Activated naive CD4-positive, alpha-beta T cell treated with anti-CD3 and anti-CD28 coated beads for 36 hours (primary cell): Measurements from ENCODE around the gene NF1. TPM values are rescaled to one million over a fixed set of nuclear protein-coding genes. Genes with fewer than 3 reads are reported as not detected.
"Not testable (repeated sequence)": the region's sequence is repeated elsewhere in the genome, so short reads cannot be mapped to it uniquely, and the experiment has no call there.

Source experiments
- CTCF ChIA-PET: fragments of 350-600 bp; sonication (Branson Sonifier 250); formaldehyde crosslinking; loops from one replicate; lab custom pipeline; 2021; ENCODE audit warnings: antibody characterized with exemption; lab: Charles Lee
- DNase-seq: peaks from one replicate; pipeline ENCODE4 v3.0.0-alpha.2; 2020
- H3K27ac Mint-ChIP-seq: one replicate; pipeline ENCODE4 v1.8.0; 2021; ENCODE audit warnings: mild to moderate bottlenecking, mixed read lengths
- H3K27me3 Mint-ChIP-seq: one replicate; pipeline ENCODE4 v1.8.0; 2021; ENCODE audit warnings: low read depth, mixed read lengths
- H3K36me3 Mint-ChIP-seq: one replicate; pipeline ENCODE4 v1.8.0; 2021; ENCODE audit warnings: low read depth, mixed read lengths
- H3K4me1 Mint-ChIP-seq: one replicate; pipeline ENCODE4 v1.8.0; 2021; ENCODE audit warnings: low read depth, mixed read lengths
- H3K4me3 Mint-ChIP-seq: one replicate; pipeline ENCODE4 v1.8.0; 2021; ENCODE audit warnings: mild to moderate bottlenecking, moderate library complexity, mixed read lengths
- H3K9me3 Mint-ChIP-seq: one replicate; pipeline ENCODE4 v1.8.0; 2021; ENCODE audit warnings: mixed read lengths
- intact Hi-C: fragments of 100-400 bp; cut with micrococcal nuclease; formaldehyde crosslinking; loops from one replicate; pipeline ENCODE4 v1.15.1; 2023
- total RNA-seq, 2 experiments: library from RNA; stranded (reverse); gene quantifications; one replicate each; pipeline ENCODE4 v1.2.3, GENCODE V29; 2021

The NF1 gene
- total RNA-seq, 2 experiments from 2014 or later = 19.5 to 22.8 TPM

DNA sequence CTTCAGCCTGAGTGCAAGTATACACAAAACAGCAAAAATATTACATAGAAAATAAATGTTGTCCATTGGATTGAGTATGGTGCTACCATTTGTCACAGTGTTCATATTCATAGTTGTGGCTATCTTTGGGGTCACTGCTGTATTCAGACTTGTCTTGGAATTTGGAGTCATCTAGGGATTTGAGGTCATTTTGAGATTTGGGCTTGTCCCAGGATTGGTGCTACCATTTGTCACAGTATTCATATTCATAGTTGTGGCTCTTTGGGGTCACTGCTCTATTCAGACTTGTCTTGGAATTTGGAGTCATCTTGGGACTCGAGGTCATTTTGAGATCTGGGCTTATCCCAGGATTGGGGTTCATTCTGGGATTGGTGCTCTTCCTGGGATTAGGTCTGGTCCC is 177.5 kb downstream of the NF1 start:
- H3K36me3 Mint-ChIP-seq = peaks cover 11% of the 10 kb centered on the region
- no peaks in the 10 kb centered on the region for H3K27me3 Mint-ChIP-seq
- CTCF ChIA-PET = no interaction called here
- no peak overlapping the region for H3K27ac Mint-ChIP-seq
- intact Hi-C loops = no loop called here
- no peaks in the 10 kb centered on the region for H3K9me3 Mint-ChIP-seq
- H3K4me1 Mint-ChIP-seq = no peaks in the 10 kb centered on the region
- no peak for DNase-seq
- no peak overlapping the region for H3K4me3 Mint-ChIP-seq

DNA sequence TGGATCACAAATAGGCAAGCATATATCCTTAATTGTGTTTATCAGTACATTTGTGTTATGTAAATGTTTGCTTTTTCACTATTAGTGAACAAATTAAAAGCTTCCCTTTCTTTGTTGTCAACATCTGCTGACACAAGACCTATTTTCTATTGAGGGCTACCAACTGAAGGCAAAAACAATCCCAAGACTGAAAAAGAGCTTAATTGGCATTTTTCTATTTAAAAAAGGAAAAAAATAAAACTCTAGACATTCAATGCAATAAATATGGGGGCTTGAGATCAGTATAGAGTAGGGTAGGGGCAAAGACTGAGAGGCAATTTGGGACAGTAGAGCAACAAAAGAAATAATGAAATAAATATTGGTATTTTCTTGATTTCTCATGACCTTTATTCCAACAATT is 178.0 kb downstream of the NF1 start:
- Mint-ChIP-seq H3K9me3 (no peaks in the 10 kb centered on the region), H3K27me3 (no peaks in the 10 kb centered on the region), H3K27ac (no peak overlapping the region), H3K36me3 (peaks cover 8% of the 10 kb centered on the region), H3K4me3 (no peak overlapping the region), H3K4me1 (no peaks in the 10 kb centered on the region)
- CTCF ChIA-PET = no interaction called here
- no peak for DNase-seq
- intact Hi-C loops = no loop called here

DNA sequence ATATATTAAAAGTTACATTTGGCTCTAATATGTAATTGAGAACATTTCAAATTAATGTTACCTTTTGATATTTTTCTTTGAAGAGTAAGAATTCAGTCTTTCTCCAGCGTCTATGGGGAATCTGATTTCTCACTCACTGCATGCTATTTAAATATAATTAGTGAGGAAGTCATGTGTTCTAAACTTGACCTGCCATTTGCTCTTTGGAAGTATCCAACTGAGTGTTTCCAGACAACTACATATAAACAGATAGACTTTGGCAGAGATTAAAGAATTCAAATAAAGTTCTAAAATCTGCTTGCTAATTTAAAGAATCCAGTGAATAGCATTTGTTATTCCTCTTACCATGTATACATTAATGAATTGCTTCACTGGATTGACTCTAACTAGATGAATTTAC is 178.7 kb downstream of the NF1 start:
- Mint-ChIP-seq H3K27ac (no peak overlapping the region), H3K4me3 (no peak overlapping the region), H3K9me3 (no peaks in the 10 kb centered on the region), H3K4me1 (no peaks in the 10 kb centered on the region), H3K36me3 (peaks cover 6% of the 10 kb centered on the region), H3K27me3 (no peaks in the 10 kb centered on the region)
- DNase-seq = no peak
- intact Hi-C loops = no loop called here
- CTCF ChIA-PET = no interaction called here

DNA sequence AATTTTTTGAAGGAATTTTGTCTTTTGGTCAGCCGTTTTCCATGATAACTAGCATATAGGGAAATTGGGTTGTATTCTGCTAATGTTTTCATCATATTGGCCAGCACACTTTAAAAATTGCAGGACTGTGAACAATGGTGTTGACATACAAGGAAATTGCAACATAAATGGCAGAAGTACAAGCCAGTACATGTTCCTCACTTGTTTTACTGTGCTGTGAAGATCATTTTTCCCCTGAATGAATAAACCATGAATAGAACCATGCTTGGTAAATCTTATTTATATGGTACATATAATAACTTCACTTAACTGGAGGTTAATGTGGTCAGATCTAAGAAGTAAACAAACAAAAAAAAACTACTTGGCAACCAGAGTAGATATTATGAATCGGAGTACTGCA is 179.5 kb downstream of the NF1 start:
- CTCF ChIA-PET = interaction anchor here (0.6 kb wide), 1 partner anchor 376 kb away, joined by 3 read pairs; no protein-coding TSS in a partner anchor
- Mint-ChIP-seq H3K27me3 (no peaks in the 10 kb centered on the region), H3K27ac (no peak overlapping the region)

DNA sequence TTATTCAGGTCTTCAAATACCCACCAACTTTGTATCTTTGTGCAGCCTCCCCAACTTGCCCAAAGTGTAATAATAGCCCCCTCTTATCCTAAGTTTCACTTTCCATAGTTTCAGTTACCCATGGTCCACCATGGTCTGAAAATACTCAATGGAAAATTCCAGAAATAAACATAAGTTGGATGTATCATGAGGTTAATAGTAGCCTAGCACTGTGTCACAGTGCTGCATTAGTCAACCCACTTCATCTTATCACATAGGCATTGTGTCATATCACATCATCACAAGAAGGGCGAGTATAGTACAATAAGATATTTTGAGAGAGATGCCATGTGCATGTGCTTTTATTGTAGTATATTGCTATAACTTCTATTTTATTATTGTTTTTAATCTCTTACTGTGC is 180.3 kb downstream of the NF1 start:
- CTCF ChIA-PET = no interaction called here
- no peaks in the 10 kb centered on the region for H3K27me3 Mint-ChIP-seq
- intact Hi-C loops = no loop called here
- peaks cover 2% of the 10 kb centered on the region for H3K36me3 Mint-ChIP-seq
- no peak overlapping the region for H3K27ac Mint-ChIP-seq
- no peaks in the 10 kb centered on the region for H3K4me1 Mint-ChIP-seq
- DNase-seq = no peak
- no peaks in the 10 kb centered on the region for H3K9me3 Mint-ChIP-seq
- H3K4me3 Mint-ChIP-seq = no peak overlapping the region

More for the DNA sequence above, 179.5 kb downstream of the NF1 start:
- intact Hi-C loops = no loop called here
- DNase-seq = no peak
- no peaks in the 10 kb centered on the region for H3K9me3 Mint-ChIP-seq
- H3K4me3 Mint-ChIP-seq = no peak overlapping the region
- peaks cover 6% of the 10 kb centered on the region for H3K36me3 Mint-ChIP-seq
- no peaks in the 10 kb centered on the region for H3K4me1 Mint-ChIP-seq

DNA sequence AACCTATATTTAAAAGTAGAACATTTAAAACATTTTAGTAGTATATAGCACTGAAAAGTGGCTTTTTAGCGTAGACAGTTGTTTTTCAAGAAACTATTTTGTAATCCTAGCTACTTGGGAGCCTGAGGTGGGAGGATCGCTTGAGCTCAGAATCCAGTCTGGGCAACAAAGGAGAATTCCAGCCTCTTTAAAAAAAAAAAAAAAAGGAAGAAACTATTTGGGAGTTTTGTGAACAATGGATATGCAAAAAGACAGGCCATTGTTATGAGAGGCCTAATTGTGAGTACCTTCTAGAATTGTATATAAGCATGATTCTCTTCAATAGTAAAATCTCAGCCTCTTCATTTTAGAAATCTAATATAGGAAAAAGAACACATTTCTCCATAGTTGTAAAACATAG is 184.6 kb downstream of the NF1 start:
- Mint-ChIP-seq H3K27ac (no peak overlapping the region), H3K4me3 (no peak overlapping the region), H3K27me3 (no peaks in the 10 kb centered on the region), H3K36me3 (peaks cover 4% of the 10 kb centered on the region), H3K9me3 (no peaks in the 10 kb centered on the region), H3K4me1 (no peaks in the 10 kb centered on the region)
- intact Hi-C loops = no loop called here
- CTCF ChIA-PET = interaction anchor here (0.6 to 0.7 kb wide), 2 partner anchors 59 to 87 kb away, joined by 3 to 4 read pairs; no protein-coding TSS in a partner anchor
- no peak for DNase-seq

DNA sequence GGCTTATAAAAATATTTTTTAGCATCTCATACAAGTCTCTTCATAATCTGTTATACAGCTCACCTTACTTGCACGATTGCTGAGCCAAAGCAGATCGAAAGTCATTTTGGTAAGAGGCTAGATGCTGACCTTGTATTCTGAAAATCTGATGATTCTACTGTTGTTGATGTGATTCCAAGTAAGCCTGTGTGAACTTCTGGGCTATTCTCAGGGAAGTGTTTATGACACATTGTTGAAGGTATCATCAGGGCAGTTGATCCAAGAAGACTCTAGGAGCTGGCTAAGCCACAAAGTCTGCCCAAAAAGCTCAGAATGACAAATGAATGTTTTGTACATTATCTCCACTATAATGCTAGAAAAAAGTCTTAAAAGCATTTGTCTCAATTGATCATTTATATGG is 186.3 kb downstream of the NF1 start:
- H3K36me3 Mint-ChIP-seq = peaks cover 4% of the 10 kb centered on the region
- intact Hi-C loops = no loop called here
- no peaks in the 10 kb centered on the region for H3K9me3 Mint-ChIP-seq
- H3K4me3 Mint-ChIP-seq = no peak overlapping the region
- no peak overlapping the region for H3K27ac Mint-ChIP-seq
- no peaks in the 10 kb centered on the region for H3K27me3 Mint-ChIP-seq
- CTCF ChIA-PET = interaction anchor here (0.6 kb wide), 1 partner anchor 12 kb away, joined by 3 read pairs; no protein-coding TSS in a partner anchor
- H3K4me1 Mint-ChIP-seq = no peaks in the 10 kb centered on the region
- no peak for DNase-seq

DNA sequence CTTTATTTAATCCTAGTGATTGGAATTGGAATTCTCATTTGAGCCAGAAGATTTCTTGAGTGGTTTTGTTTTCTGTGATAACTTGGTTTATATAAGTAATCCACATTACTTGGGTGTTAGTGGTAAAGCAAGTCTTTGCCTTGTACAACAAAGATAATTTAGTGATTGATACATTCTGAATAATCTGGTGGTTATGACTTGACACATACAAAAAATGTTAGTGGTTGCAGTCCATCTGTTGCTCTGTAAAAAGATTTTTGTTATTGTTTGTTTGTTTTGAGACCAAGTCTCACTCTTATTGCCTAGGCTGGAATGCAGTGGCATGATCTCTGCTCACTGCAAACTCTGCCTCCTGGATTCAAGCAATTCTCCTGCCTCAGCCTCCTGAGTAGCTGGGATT is 189.1 kb downstream of the NF1 start:
- H3K4me1 Mint-ChIP-seq = peaks cover 17% of the 10 kb centered on the region
- no peaks in the 10 kb centered on the region for H3K9me3 Mint-ChIP-seq
- no peaks in the 10 kb centered on the region for H3K27me3 Mint-ChIP-seq
- CTCF ChIA-PET = no interaction called here
- peaks cover 2% of the 10 kb centered on the region for H3K36me3 Mint-ChIP-seq
- intact Hi-C loops = no loop called here
- DNase-seq = no peak
- no peak overlapping the region for H3K27ac Mint-ChIP-seq
- no peak overlapping the region for H3K4me3 Mint-ChIP-seq

DNA sequence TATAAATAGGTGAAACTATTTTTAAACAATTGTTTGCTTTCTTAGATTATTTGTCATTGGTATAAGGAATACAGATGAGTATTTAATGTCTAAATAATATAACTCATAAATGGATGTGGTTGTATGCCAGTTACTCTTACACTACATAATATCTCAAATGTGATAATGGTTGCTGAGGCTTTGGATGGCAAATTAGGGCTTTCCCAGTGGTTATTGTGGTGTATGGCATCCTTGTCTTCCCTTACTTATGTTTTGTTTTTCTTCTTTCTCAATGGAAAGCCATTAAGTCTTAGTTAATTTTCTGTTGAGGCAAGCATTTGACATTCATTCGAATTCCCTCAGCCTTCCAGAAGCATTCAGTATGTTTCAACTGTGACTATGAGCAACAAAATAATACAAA is 191.8 kb downstream of the NF1 start:
- peaks cover 2% of the 10 kb centered on the region for H3K36me3 Mint-ChIP-seq
- no peak overlapping the region for H3K4me3 Mint-ChIP-seq
- intact Hi-C loops = no loop called here
- DNase-seq = no peak
- H3K27me3 Mint-ChIP-seq = no peaks in the 10 kb centered on the region
- no peaks in the 10 kb centered on the region for H3K9me3 Mint-ChIP-seq
- peaks cover 26% of the 10 kb centered on the region for H3K4me1 Mint-ChIP-seq
- no peak overlapping the region for H3K27ac Mint-ChIP-seq
- CTCF ChIA-PET = interaction anchor here (0.8 kb wide), 1 partner anchor 455 kb away, joined by 3 read pairs; the partner anchor contains the start of gene ATAD5

DNA sequence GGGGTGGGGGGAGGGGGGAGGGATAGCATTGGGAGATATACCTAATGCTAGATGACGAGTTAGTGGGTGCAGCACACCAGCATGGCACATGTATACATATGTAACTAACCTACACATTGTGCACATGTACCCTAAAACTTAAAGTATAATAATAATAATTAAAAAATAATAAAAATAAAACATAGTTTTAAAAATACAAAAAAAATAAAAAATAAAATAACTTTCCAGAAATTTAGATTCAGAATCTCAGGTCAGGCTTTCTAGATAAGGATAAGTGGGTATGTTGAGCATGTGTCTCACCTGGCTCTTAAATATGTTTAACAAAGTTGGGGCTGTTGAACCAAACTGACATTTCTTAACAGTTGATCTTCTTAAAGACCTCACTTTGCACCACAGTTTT is 193.2 kb downstream of the NF1 start:
- H3K27ac Mint-ChIP-seq, DNase-seq, CTCF ChIA-PET, intact Hi-C loops, H3K36me3 Mint-ChIP-seq, H3K4me3 Mint-ChIP-seq, H3K27me3 Mint-ChIP-seq, H3K9me3 Mint-ChIP-seq: not testable (repeated sequence)
- peaks cover 26% of the 10 kb centered on the region for H3K4me1 Mint-ChIP-seq

DNA sequence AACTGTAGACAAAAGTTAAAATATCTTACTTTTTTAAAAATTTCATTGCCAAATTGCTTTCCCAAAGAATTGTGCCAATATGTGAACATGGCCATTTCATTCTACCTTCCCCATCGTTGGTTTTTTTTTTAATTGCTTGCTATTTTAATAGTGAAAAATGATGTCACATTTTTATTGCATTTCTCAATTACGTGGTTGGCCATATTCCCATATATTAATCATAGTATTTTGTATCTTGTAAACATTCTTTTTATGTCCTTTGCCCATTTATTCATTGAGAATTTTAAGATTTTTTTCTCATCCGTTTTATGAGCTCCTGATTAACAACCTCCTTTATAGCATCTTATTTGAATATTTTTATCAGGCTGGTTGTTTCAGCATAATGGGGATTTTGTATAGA is 195.0 kb downstream of the NF1 start:
- H3K9me3 Mint-ChIP-seq = no peaks in the 10 kb centered on the region
- no peaks in the 10 kb centered on the region for H3K36me3 Mint-ChIP-seq
- intact Hi-C loops = no loop called here
- peaks cover 26% of the 10 kb centered on the region for H3K4me1 Mint-ChIP-seq
- no peak overlapping the region for H3K27ac Mint-ChIP-seq
- CTCF ChIA-PET = no interaction called here
- no peak for DNase-seq
- no peak overlapping the region for H3K4me3 Mint-ChIP-seq
- H3K27me3 Mint-ChIP-seq = no peaks in the 10 kb centered on the region

DNA sequence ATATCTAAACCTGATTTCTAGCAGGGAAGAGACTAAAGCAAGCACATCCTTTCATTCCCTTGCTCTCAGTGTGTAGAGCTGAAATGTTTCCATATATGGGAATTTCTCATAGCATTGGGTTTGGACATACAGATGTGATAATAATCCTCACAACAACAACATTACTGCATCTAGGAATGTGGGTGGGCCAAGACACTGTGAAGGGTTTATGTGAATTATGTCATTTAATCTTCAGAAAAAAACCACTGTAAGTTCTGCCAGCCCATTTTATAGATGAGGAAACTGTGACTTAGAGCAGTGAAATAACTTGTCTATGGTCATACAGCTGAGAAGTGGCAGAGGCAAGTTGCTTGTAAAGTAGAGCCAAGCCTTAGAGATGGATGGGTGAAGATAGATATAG is 197.0 kb downstream of the NF1 start:
- Mint-ChIP-seq H3K4me1 (peaks cover 29% of the 10 kb centered on the region), H3K9me3 (no peaks in the 10 kb centered on the region), H3K27me3 (no peaks in the 10 kb centered on the region), H3K4me3 (no peak overlapping the region), H3K36me3 (no peaks in the 10 kb centered on the region), H3K27ac (no peak overlapping the region)
- no peak for DNase-seq
- intact Hi-C loops = no loop called here
- CTCF ChIA-PET = no interaction called here

DNA sequence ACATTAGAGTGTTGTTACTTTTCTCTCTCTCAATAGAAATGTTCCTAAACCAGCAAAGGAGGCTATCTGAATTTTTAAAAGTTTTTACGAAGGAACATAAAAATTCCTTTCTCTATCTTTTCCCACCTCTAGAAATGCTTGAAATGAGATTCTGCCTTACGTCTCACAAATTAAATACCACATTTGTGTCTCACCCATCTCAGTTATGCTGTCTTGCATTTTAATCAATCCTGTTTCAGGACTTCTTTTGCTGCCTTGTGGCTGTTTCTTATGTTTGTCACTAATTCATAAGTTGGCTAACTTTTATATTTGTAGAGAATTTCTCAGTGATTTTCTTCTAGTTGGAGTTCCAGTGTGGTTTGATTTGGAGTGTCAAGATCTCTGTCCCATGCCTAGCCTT is 198.8 kb downstream of the NF1 start:
- no peak for DNase-seq
- intact Hi-C loops = no loop called here
- Mint-ChIP-seq H3K27ac (no peak overlapping the region), H3K27me3 (no peaks in the 10 kb centered on the region), H3K36me3 (no peaks in the 10 kb centered on the region), H3K9me3 (no peaks in the 10 kb centered on the region), H3K4me3 (no peak overlapping the region), H3K4me1 (peaks cover 20% of the 10 kb centered on the region)
- CTCF ChIA-PET = no interaction called here

DNA sequence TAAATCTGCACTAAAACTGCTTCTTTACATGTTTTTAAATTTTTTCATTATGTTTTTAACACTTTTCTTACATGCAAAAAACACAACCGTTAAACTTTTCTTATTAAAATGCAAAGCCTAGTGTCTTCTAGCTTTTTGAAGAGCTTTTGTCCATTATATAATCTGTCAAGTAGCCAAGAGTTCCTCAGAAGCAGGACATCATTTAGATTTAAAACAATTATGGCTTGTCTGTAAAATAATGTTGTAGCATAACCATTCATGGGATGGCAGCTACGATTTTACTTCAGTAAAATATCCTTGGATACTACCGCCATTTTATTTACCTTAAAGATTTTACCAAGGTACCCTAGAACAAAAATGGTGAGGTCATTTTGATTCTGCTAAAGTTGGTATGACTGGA is 199.5 kb downstream of the NF1 start:
- DNase-seq = no peak
- no peak overlapping the region for H3K27ac Mint-ChIP-seq
- peaks cover 17% of the 10 kb centered on the region for H3K4me1 Mint-ChIP-seq
- no peaks in the 10 kb centered on the region for H3K9me3 Mint-ChIP-seq
- intact Hi-C loops = no loop called here
- H3K27me3 Mint-ChIP-seq = no peaks in the 10 kb centered on the region
- H3K4me3 Mint-ChIP-seq = no peak overlapping the region
- CTCF ChIA-PET = no interaction called here
- no peaks in the 10 kb centered on the region for H3K36me3 Mint-ChIP-seq
